D341Med (cell line): Measurements from ENCODE around the gene MRPL24.
"Not testable (repeated sequence)": the region's sequence is repeated elsewhere in the genome, so short reads cannot be mapped to it uniquely, and the experiment has no call there.

Experiments
- DNase-seq: peaks from one replicate; pipeline ENCODE4 v3.0.0; 2012; ENCODE audit warnings: low spot score

Gene MRPL24

GRCh38 chr1:156760092-156760795 lies 19.4 kb upstream of the MRPL24 start:
- no peak for DNase-seq

GRCh38 chr1:156757572-156758253 lies 16.8 kb upstream of the MRPL24 start:
- not testable (repeated sequence) for DNase-seq

GRCh38 chr1:156756355-156756754 lies 15.5 kb upstream of the MRPL24 start:
- no peak for DNase-seq

- DNase-seq = no peak
These were observed 14.7 kb upstream of the MRPL24 start for GRCh38 chr1:156755527-156755950.

- DNase-seq = peak; percentile 79
These were observed 13.3 kb upstream of the MRPL24 start for GRCh38 chr1:156754219-156754618.

- no peak for DNase-seq
These were observed 12.1 kb upstream of the MRPL24 start for GRCh38 chr1:156752843-156753482.

- DNase-seq = peak; percentile 96
These were observed 11.0 kb upstream of the MRPL24 start for GRCh38 chr1:156751757-156752481.

GRCh38 chr1:156751451-156751756 lies 10.5 kb upstream of the MRPL24 start, which contains the start of gene HDGF:
HDGF (minus strand) TSS chr1:156751675; CDS start chr1:156751429, 246 bp downstream.
- DNase-seq = no peak

GRCh38 chr1:156750711-156751450 lies 10.0 kb upstream of the MRPL24 start:
- DNase-seq = no peak

GRCh38 chr1:156750191-156750672 lies 9.3 kb upstream of the MRPL24 start:
- DNase-seq = no peak

- no peak for DNase-seq
These were observed 8.7 kb upstream of the MRPL24 start for GRCh38 chr1:156749419-156750118.

- no peak for DNase-seq
These were observed 8.0 kb upstream of the MRPL24 start for GRCh38 chr1:156748670-156749418.

GRCh38 chr1:156747742-156748669 lies 7.1 kb upstream of the MRPL24 start:
- no peak for DNase-seq

GRCh38 chr1:156746728-156747631 lies 6.1 kb upstream of the MRPL24 start:
- peak; percentile 87 for DNase-seq

GRCh38 chr1:156746406-156746727 lies 5.5 kb upstream of the MRPL24 start:
- DNase-seq = no peak

GRCh38 chr1:156745881-156746280 lies 5.0 kb upstream of the MRPL24 start:
- DNase-seq = no peak

GRCh38 chr1:156744786-156745419 lies 4.0 kb upstream of the MRPL24 start:
- DNase-seq = no peak

- DNase-seq = no peak
These were observed 3.5 kb upstream of the MRPL24 start for GRCh38 chr1:156744344-156744743.
